HG03520 (cell line): ENCODE measurements around the gene OPRD1.

ENCODE experiments used
- ATAC-seq: cut with Tn5 transposase; IDR thresholded peaks from one replicate; pipeline ENCODE4 v1.9.1; 2021; ENCODE audit warnings: mild to moderate bottlenecking, moderate library complexity; ENCODE audit not compliant: unreplicated experiment

The OPRD1 gene

GRCh38 chr1:28902738-28903137 is 90.8 kb downstream of the OPRD1 start:
- no peak for ATAC-seq

GRCh38 chr1:28905921-28906666 is 94.1 kb downstream of the OPRD1 start:
- ATAC-seq = no peak

- no peak for ATAC-seq
Observed at GRCh38 chr1:28909198-28909597, 97.2 kb downstream of the OPRD1 start.

- no peak for ATAC-seq
Observed at GRCh38 chr1:28910379-28911115, 98.6 kb downstream of the OPRD1 start.

GRCh38 chr1:28913786-28914227 is 101.8 kb downstream of the OPRD1 start:
- no peak for ATAC-seq

- peak; percentile 64 for ATAC-seq
Observed at GRCh38 chr1:28914228-28915030, 102.5 kb downstream of the OPRD1 start, which contains the start of gene EPB41. Gene EPB41, plus strand, starts transcription at chr1:28914569. Its CDS starts 72,869 bp downstream, at chr1:28987438.

- ATAC-seq = no peak
Observed at GRCh38 chr1:28915031-28915895, 103.3 kb downstream of the OPRD1 start.

- no peak for ATAC-seq
Observed at GRCh38 chr1:28917757-28918118, 105.8 kb downstream of the OPRD1 start.
